Astrocyte of the spinal cord (primary cell): ENCODE data around the gene BPGM.
"Not testable (repeated sequence)": the region's sequence is repeated elsewhere in the genome, so short reads cannot be mapped to it uniquely, and the experiment has no call there.

Experiments used
- DNase-seq: peaks from one replicate; pipeline ENCODE4 v3.0.0; 2011; ENCODE audit warnings: low read depth, low spot score
- H3K4me3 ChIP-seq: 2 replicates; pipeline ENCODE4 v1.5.1; 2011; ENCODE audit warnings: low read depth, mild to moderate bottlenecking, low read length, moderate library complexity
- in situ Hi-C: cut with HindIII; loops from 2 replicates; pipeline ENCODE4 v1.10.0; 2017; ENCODE audit warnings: low sequenced_read_pairs
- TF ChIP-seq, protein P1 (sequence below): IDR thresholded peaks from 2 replicates; pipeline ENCODE4 v1.5.1; 2012; ENCODE audit warnings: low read depth, mild to moderate bottlenecking, low read length, inconsistent platforms

Gene BPGM

GRCh38 chr7:134686786-134687185, 40.1 kb downstream of the BPGM start:
- in situ Hi-C loops: no loop called here
- DNase-seq: peak; percentile 46
- TF ChIP-seq, protein P1, sequence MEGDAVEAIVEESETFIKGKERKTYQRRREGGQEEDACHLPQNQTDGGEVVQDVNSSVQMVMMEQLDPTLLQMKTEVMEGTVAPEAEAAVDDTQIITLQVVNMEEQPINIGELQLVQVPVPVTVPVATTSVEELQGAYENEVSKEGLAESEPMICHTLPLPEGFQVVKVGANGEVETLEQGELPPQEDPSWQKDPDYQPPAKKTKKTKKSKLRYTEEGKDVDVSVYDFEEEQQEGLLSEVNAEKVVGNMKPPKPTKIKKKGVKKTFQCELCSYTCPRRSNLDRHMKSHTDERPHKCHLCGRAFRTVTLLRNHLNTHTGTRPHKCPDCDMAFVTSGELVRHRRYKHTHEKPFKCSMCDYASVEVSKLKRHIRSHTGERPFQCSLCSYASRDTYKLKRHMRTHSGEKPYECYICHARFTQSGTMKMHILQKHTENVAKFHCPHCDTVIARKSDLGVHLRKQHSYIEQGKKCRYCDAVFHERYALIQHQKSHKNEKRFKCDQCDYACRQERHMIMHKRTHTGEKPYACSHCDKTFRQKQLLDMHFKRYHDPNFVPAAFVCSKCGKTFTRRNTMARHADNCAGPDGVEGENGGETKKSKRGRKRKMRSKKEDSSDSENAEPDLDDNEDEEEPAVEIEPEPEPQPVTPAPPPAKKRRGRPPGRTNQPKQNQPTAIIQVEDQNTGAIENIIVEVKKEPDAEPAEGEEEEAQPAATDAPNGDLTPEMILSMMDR: peak; percentile 20
- H3K4me3 ChIP-seq: no peak overlapping the region

GRCh38 chr7:134689550-134689949, 42.9 kb downstream of the BPGM start:
- in situ Hi-C loops, DNase-seq, H3K4me3 ChIP-seq: not testable (repeated sequence)

DNA sequence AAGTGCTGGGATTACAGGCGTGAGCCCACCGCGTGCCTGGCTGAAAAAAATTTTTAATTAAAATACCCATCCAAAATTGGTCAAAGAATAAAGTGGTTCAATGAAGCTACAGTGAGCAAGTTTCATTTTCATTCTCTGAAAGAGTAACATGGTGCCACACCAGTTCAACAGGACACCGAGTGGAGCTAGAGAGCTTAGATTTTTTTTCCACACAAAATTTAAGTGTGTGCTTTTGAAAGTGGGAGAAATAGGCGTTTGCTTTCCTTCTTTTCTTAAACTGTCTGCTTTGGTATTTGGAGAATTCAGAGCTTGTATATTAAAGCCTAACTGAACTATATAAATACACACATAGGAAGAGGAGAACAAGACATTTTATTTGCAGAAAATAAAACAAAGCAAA, 43.4 kb downstream of the BPGM start:
- in situ Hi-C loops: no loop called here
- no peak overlapping the region for H3K4me3 ChIP-seq
- DNase-seq: peak; percentile 81
- TF ChIP-seq, protein P1: peak; percentile 67

DNA sequence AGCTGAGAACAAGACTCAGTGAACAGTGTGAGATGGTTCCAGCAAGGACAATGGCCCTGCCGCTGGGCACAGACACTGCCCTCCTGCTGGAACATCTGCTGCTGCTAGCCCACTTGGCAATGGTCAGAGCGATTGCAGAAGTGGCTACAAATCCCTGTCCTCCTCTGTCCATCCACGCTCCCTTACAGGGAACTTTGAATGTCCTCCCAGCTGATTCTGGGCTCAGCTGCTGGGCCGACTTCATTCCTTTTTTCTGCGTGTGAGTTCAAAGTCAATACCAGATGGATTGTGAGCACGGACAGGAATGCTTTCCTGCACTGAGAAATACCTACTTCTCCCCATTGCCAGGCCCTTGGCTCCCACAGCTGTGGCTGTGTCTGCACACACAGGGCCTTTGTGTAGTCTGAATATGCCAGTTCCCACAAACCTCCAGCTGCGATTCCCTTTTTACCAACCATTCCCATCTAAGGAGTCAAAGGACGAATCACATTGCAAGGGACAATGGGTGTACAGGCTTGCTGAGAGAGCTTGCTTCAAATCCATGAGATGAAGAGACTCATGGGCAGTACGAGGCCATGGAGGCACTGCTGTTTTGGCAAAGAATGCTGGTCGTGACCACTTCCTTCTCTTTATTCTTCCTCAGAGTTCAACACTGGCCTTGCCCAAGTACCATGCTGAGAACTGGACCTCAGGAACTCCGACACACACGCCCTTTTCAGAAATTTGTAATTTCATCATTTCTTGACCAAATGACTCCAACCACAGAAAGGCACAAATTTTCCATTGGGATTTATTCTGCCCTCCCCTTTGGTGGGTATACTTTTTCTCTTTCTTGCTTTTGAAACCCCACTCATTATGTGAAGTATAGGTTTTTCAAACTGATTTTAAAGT, 44.2 kb downstream of the BPGM start:
- DNase-seq: peak; percentile 59
- H3K4me3 ChIP-seq: no peak overlapping the region
- in situ Hi-C loops: no loop called here
- TF ChIP-seq, protein P1: no peak

DNA sequence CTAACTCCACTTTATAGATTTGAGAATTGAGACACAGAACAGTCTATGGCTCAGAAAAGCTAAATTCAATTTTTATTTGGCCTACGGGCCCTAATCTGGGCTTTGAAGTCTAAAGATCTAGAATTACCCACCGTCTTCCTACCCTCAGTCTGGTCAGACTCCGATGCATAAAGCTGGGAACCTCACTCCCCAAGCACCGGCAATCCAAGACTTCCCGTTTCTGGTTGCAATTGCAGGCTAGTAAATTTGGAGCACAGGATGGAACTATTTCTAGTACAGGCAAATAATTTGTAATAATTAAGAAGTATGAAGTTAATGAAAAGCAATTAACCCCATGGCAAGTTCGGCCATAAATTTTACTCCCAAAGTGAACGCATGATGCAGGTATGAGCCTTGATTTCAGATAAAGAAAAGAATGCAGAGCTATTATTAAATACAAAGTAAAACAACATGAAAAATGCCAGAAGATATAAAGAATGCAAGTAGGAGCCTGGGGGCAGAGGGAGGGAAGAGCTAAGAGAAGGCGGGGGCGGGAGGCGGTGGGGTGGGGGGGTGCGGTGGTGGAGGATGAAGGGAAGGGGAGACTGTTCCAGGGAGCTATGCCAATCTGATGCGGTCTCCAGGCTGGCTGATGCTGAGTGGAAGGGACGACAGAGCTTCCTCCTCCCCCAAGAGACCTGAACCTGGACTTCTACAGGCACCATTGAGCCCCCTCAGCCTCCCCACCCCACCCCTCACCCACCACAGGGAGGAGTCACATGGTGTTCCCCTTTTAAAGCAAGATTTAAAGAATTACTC, 45.1 kb downstream of the BPGM start:
- in situ Hi-C loops: no loop called here
- H3K4me3 ChIP-seq: no peak overlapping the region
- DNase-seq: peak; percentile 42
- TF ChIP-seq, protein P1: no peak

DNA sequence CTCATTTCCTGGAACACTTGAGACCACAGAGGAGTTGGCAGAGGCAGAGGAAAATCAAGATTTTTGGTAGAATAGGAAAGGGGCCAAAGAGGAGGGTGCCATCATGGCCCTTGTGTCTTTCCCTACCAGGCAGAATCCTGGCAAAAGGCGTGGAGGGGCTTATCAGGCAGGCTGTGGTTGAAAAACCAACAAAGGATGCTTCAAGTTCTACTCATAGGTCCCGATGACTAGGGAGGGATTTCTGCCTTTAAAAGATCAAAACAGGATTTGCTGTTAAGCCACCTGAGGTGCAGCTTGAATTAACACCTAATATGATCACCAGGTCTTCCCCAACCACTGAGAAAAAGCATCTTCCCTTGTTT, 45.7 kb downstream of the BPGM start:
- in situ Hi-C loops: no loop called here
- TF ChIP-seq, protein P1: no peak
- peak; percentile 66 for DNase-seq
- no peak overlapping the region for H3K4me3 ChIP-seq

- TF ChIP-seq, protein P1: no peak
- DNase-seq: peak; percentile 92
- in situ Hi-C loops: no loop called here
- H3K4me3 ChIP-seq: no peak overlapping the region
These were observed 46.6 kb downstream of the BPGM start for GRCh38 chr7:134693256-134693655.
